GM23338 (cell line): ENCODE data around the gene KIAA0232. TPM values are rescaled to one million over a fixed set of nuclear protein-coding genes. Genes with fewer than 3 reads are reported as not detected.

Source experiments
- ATAC-seq: fragments of 200-7000 bp; cut with Tn5 transposase; 3 replicates; pipeline ENCODE4 v1.9.1; 2020
- DNase-seq: peaks from one replicate; pipeline ENCODE4 v3.0.0-alpha.2; 2015; ENCODE audit warnings: low spot score
- H2AFZ ChIP-seq: fragments of 200-600 bp; sonication (generic); 2 replicates; pipeline ENCODE4 v1.8.0; 2016; ENCODE audit warnings: antibody characterized with exemption, mild to moderate bottlenecking, moderate library complexity
- H3F3A ChIP-seq: fragments of 200-600 bp; sonication (generic); replicated peaks from 2 replicates; pipeline ENCODE4 v1.8.0; 2017; ENCODE audit warnings: antibody characterized with exemption, mixed run types, low read depth
- H3K27ac ChIP-seq: fragments of 200-600 bp; sonication (generic); 2 replicates; pipeline ENCODE4 v1.6.1; 2016; ENCODE audit warnings: low read depth
- H3K27me3 ChIP-seq: fragments of 200-600 bp; sonication (generic); 2 replicates; pipeline ENCODE4 v1.8.0; 2016; ENCODE audit warnings: mild to moderate bottlenecking, mixed run types, moderate library complexity; ENCODE audit not compliant: insufficient read depth
- H3K36me3 ChIP-seq: fragments of 200-600 bp; sonication (generic); 2 replicates; pipeline ENCODE4 v1.8.0; 2016; ENCODE audit warnings: mild to moderate bottlenecking; ENCODE audit not compliant: insufficient read depth
- H3K4me1 ChIP-seq: fragments of 200-600 bp; sonication (generic); 2 replicates; pipeline ENCODE4 v1.8.0; 2016; ENCODE audit warnings: mild to moderate bottlenecking, moderate library complexity; ENCODE audit not compliant: insufficient read depth
- H3K4me2 ChIP-seq: fragments of 200-600 bp; sonication (generic); 2 replicates; pipeline ENCODE4 v1.7.1; 2017; ENCODE audit warnings: mixed run types
- H3K4me3 ChIP-seq: fragments of 200-600 bp; sonication (generic); 2 replicates; pipeline ENCODE4 v1.6.1; 2016; ENCODE audit warnings: mixed run types
- H3K79me2 ChIP-seq: fragments of 200-600 bp; sonication (generic); replicated peaks from 2 replicates; pipeline ENCODE4 v1.8.0; 2017; ENCODE audit warnings: mild to moderate bottlenecking; ENCODE audit not compliant: insufficient read depth
- H3K9me2 ChIP-seq: fragments of 200-600 bp; sonication (generic); 2 replicates; pipeline ENCODE4 v1.8.0; 2017; ENCODE audit not compliant: insufficient read depth
- H4K20me1 ChIP-seq: fragments of 200-600 bp; sonication (generic); replicated peaks from 2 replicates; pipeline ENCODE4 v1.8.0; 2017; ENCODE audit warnings: mild to moderate bottlenecking; ENCODE audit not compliant: insufficient read depth
- H3K27ac Mint-ChIP-seq: 2 replicates; pipeline ENCODE4 v1.8.0; 2020; ENCODE audit warnings: inconsistent platforms, mild to moderate bottlenecking, moderate library complexity, mixed read lengths
- H3K27me3 Mint-ChIP-seq: 3 replicates; pipeline ENCODE4 v1.8.0; 2022; ENCODE audit warnings: low read depth, mild to moderate bottlenecking, moderate library complexity, mixed read lengths, inconsistent platforms; ENCODE audit not compliant: insufficient read depth, poor library complexity
- H3K36me3 Mint-ChIP-seq: 3 replicates; pipeline ENCODE4 v1.8.0; 2021; ENCODE audit warnings: low read depth, mild to moderate bottlenecking, inconsistent platforms, moderate library complexity, mixed read lengths
- H3K4me1 Mint-ChIP-seq: 3 replicates; pipeline ENCODE4 v1.8.0; 2020; ENCODE audit warnings: mild to moderate bottlenecking, inconsistent platforms, mixed read lengths
- H3K4me3 Mint-ChIP-seq: 3 replicates; pipeline ENCODE4 v1.8.0; 2021; ENCODE audit warnings: moderate library complexity, mild to moderate bottlenecking, inconsistent platforms, mixed read lengths
- H3K9me3 Mint-ChIP-seq: 3 replicates; pipeline ENCODE4 v1.8.0; 2020; ENCODE audit warnings: moderate library complexity, mild to moderate bottlenecking, inconsistent platforms, mixed read lengths
- EZH2phosphoT487 ChIP-seq: fragments of 200-600 bp; sonication (generic); IDR thresholded peaks from one replicate; pipeline ENCODE4 v1.8.1; 2018; ENCODE audit warnings: antibody characterized with exemption; ENCODE audit not compliant: unreplicated experiment
- POLR2AphosphoS5 ChIP-seq: IDR thresholded peaks from 2 replicates; pipeline ENCODE4 v1.6.1; 2016; ENCODE audit warnings: antibody characterized with exemption, low read depth
- polyA plus RNA-seq: library from polyadenylated mRNA; unstranded; fragments of >200 nt; fragmentation: Nextera tagmentation; extraction: Ambion mirVana; gene quantifications from 2 replicates; pipeline ENCODE4 v1.2.1, GENCODE V29; 2016
- total RNA-seq: library from RNA; depleted of rRNA; stranded (reverse); fragments of >200 nt; shearing (Covaris generic); gene quantifications from 2 replicates; pipeline ENCODE4 v1.2.3, GENCODE V29; 2014
- TF ChIP-seq, protein P1 (sequence below), 2 experiments: fragments of 200-600 bp in 1 of 2; sonication (generic) in 1 of 2; conservative IDR thresholded peaks; 2 replicates each; pipeline versions ENCODE4 v1.5.1 to v1.6.1; 2016 to 2017; ENCODE audit warnings: antibody characterized with exemption in 2 of 2, low read depth in 2 of 2, mild to moderate bottlenecking in 2 of 2, moderate library complexity in 1 of 2
- TF ChIP-seq, protein P2 (sequence below): fragments of 250-450 bp; sonication (Bioruptor Pico); IDR thresholded peaks from 2 replicates; pipeline ENCODE4 v1.5.0; 2020; ENCODE audit warnings: mild to moderate bottlenecking, moderate library complexity

KIAA0232 gene
- total and polyA plus RNA-seq, 2 experiments from 2014 or later = 14.3 to 34.9 TPM

GRCh38 chr4:6873792-6874461, 91.4 kb downstream of the KIAA0232 start:
- no peak overlapping the region for H3K4me3 Mint-ChIP-seq
- H3F3A ChIP-seq = 0 out of 2 replicates have a peak, but pooled peaks cover 9% of the 10 kb centered on the region
- TF ChIP-seq EZH2phosphoT487 = no peak
- TF ChIP-seq, protein P1, sequence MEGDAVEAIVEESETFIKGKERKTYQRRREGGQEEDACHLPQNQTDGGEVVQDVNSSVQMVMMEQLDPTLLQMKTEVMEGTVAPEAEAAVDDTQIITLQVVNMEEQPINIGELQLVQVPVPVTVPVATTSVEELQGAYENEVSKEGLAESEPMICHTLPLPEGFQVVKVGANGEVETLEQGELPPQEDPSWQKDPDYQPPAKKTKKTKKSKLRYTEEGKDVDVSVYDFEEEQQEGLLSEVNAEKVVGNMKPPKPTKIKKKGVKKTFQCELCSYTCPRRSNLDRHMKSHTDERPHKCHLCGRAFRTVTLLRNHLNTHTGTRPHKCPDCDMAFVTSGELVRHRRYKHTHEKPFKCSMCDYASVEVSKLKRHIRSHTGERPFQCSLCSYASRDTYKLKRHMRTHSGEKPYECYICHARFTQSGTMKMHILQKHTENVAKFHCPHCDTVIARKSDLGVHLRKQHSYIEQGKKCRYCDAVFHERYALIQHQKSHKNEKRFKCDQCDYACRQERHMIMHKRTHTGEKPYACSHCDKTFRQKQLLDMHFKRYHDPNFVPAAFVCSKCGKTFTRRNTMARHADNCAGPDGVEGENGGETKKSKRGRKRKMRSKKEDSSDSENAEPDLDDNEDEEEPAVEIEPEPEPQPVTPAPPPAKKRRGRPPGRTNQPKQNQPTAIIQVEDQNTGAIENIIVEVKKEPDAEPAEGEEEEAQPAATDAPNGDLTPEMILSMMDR (conservative IDR thresholded peaks at IDR 0.05; ENCODE audit: low read depth in 2 of 2) = peak; percentile 83 to 89
- no peaks in the 10 kb centered on the region for H3K79me2 ChIP-seq
- H3K4me1 ChIP-seq = no peaks in the 10 kb centered on the region; the same call in 1 of the 2 replicates
- no peaks in the 10 kb centered on the region for H3K9me2 ChIP-seq
- peaks cover 7% of the 10 kb centered on the region for H3K27me3 Mint-ChIP-seq
- no peak overlapping the region for H3K27ac Mint-ChIP-seq
- no peaks in the 10 kb centered on the region for H3K9me3 Mint-ChIP-seq
- H3K4me2 ChIP-seq = no peak overlapping the region
- H3K27me3 ChIP-seq = no peaks in the 10 kb centered on the region
- H3K4me3 ChIP-seq = no peak overlapping the region
- ATAC-seq (peak; percentile 91), DNase-seq (peak; percentile 81)
- peaks cover 12% of the 10 kb centered on the region; the same call in 1 of the 2 replicates for H3K36me3 ChIP-seq
- H3K36me3 Mint-ChIP-seq = peaks cover 52% of the 10 kb centered on the region
- H4K20me1 ChIP-seq = peaks cover 13% of the 10 kb centered on the region
- no peak overlapping the region for H3K27ac ChIP-seq
- no peak overlapping the region for H2AFZ ChIP-seq
- H3K4me1 Mint-ChIP-seq = 0 out of 3 replicates have a peak, but pooled peaks cover 2% of the 10 kb centered on the region

GRCh38 chr4:6874981-6875380, 92.5 kb downstream of the KIAA0232 start:
- H3K27ac ChIP-seq = no peak overlapping the region
- no peak overlapping the region for H3K4me3 ChIP-seq
- no peaks in the 10 kb centered on the region; the same call in 1 of the 2 replicates for H3K4me1 ChIP-seq
- Mint-ChIP-seq H3K27ac (no peak overlapping the region), H3K27me3 (peaks cover 8% of the 10 kb centered on the region), H3K4me3 (no peak overlapping the region), H3K9me3 (no peaks in the 10 kb centered on the region), H3K36me3 (peaks cover 58% of the 10 kb centered on the region), H3K4me1 (0 out of 3 replicates have a peak, but pooled peaks cover 2% of the 10 kb centered on the region)
- H3K9me2 ChIP-seq = no peaks in the 10 kb centered on the region
- H3K27me3 ChIP-seq = no peaks in the 10 kb centered on the region
- H3K36me3 ChIP-seq = peaks cover 12% of the 10 kb centered on the region; the same call in 1 of the 2 replicates
- no peaks in the 10 kb centered on the region for H3K79me2 ChIP-seq
- DNase-seq (no peak), ATAC-seq (no peak)
- TF ChIP-seq POLR2AphosphoS5 = no peak
- TF ChIP-seq, protein P2, sequence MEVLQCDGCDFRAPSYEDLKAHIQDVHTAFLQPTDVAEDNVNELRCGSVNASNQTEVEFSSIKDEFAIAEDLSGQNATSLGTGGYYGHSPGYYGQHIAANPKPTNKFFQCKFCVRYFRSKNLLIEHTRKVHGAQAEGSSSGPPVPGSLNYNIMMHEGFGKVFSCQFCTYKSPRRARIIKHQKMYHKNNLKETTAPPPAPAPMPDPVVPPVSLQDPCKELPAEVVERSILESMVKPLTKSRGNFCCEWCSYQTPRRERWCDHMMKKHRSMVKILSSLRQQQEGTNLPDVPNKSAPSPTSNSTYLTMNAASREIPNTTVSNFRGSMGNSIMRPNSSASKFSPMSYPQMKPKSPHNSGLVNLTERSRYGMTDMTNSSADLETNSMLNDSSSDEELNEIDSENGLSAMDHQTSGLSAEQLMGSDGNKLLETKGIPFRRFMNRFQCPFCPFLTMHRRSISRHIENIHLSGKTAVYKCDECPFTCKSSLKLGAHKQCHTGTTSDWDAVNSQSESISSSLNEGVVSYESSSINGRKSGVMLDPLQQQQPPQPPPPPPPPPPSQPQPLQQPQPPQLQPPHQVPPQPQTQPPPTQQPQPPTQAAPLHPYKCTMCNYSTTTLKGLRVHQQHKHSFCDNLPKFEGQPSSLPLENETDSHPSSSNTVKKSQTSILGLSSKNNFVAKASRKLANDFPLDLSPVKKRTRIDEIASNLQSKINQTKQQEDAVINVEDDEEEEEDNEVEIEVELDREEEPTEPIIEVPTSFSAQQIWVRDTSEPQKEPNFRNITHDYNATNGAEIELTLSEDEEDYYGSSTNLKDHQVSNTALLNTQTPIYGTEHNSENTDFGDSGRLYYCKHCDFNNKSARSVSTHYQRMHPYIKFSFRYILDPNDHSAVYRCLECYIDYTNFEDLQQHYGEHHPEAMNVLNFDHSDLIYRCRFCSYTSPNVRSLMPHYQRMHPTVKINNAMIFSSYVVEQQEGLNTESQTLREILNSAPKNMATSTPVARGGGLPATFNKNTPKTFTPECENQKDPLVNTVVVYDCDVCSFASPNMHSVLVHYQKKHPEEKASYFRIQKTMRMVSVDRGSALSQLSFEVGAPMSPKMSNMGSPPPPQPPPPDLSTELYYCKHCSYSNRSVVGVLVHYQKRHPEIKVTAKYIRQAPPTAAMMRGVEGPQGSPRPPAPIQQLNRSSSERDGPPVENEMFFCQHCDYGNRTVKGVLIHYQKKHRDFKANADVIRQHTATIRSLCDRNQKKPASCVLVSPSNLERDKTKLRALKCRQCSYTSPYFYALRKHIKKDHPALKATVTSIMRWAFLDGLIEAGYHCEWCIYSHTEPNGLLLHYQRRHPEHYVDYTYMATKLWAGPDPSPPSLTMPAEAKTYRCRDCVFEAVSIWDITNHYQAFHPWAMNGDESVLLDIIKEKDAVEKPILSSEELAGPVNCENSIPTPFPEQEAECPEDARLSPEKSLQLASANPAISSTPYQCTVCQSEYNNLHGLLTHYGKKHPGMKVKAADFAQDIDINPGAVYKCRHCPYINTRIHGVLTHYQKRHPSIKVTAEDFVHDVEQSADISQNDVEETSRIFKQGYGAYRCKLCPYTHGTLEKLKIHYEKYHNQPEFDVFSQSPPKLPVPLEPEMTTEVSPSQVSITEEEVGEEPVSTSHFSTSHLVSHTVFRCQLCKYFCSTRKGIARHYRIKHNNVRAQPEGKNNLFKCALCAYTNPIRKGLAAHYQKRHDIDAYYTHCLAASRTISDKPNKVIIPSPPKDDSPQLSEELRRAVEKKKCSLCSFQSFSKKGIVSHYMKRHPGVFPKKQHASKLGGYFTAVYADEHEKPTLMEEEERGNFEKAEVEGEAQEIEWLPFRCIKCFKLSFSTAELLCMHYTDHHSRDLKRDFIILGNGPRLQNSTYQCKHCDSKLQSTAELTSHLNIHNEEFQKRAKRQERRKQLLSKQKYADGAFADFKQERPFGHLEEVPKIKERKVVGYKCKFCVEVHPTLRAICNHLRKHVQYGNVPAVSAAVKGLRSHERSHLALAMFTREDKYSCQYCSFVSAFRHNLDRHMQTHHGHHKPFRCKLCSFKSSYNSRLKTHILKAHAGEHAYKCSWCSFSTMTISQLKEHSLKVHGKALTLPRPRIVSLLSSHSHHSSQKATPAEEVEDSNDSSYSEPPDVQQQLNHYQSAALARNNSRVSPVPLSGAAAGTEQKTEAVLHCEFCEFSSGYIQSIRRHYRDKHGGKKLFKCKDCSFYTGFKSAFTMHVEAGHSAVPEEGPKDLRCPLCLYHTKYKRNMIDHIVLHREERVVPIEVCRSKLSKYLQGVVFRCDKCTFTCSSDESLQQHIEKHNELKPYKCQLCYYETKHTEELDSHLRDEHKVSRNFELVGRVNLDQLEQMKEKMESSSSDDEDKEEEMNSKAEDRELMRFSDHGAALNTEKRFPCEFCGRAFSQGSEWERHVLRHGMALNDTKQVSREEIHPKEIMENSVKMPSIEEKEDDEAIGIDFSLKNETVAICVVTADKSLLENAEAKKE = no peak
- H4K20me1 ChIP-seq = peaks cover 10% of the 10 kb centered on the region
- H2AFZ ChIP-seq = no peak overlapping the region
- no peak overlapping the region for H3K4me2 ChIP-seq
- H3F3A ChIP-seq = 0 out of 2 replicates have a peak, but pooled peaks cover 9% of the 10 kb centered on the region
